HG03460 (cell line): Measurements from ENCODE around the gene LUC7L3.
"Not testable (repeated sequence)": the region's sequence is repeated elsewhere in the genome, so short reads cannot be mapped to it uniquely, and the experiment has no call there.

Source experiments
- ATAC-seq: cut with Tn5 transposase; IDR thresholded peaks from one replicate; pipeline ENCODE4 v1.9.1; 2021; ENCODE audit not compliant: unreplicated experiment

Gene LUC7L3

DNA sequence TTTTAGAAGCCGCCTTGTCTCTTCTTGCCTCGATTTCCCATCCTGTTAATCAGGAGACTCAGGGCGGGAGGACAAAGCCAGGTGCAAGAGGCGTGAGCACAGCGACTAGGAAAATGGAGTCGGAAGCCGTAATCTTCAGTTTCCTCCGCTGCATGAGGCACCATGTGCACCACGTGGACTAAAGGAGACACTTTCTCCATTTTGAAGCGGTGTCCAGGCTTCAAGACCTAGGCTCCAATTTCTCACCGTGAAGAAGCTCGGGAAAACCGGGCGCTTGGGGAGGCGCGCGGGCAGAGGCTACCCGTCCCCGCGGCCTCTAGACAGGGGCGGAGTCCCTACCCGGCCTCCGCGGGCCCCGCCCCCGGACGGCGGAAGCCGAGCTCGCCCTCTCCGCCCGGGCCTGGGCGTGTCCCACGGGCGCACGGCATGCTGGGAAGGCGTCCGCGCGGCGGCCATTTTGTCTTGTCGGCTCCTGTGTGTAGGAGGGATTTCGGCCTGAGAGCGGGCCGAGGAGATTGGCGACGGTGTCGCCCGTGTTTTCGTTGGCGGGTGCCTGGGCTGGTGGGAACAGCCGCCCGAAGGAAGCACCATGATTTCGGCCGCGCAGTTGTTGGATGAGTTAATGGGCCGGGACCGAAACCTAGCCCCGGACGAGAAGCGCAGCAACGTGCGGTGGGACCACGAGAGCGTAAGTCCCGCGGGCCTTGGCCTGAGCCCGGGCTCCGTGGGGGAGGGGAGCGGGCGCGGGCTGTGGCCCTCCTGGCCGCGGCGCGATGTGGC lies at the start of gene LUC7L3:
Gene LUC7L3 (plus strand): TSS at position 460 of the 780 bp plus-strand sequence. CDS start 130 bp downstream, at position 590.
- peak; percentile 91 for ATAC-seq

DNA sequence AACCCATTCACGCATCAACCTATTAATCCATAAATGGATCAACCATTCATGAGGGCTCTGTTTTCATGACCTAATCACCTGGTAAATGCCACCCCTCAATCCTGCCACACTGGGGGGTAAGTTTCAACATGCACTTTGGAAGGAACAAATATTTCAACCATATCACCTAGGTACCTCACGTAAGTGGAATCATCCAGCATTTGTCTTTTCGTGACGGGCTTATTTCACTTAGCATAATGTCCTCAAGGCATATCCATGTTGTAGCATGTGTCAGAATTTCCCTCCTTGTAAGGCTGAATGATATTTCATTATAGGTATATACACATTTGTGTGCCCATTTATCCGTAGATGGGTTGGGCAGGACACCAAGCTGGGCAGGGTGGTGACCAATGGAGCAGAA lies 47.3 kb upstream of the LUC7L3 start:
- ATAC-seq: no peak

GRCh38 chr17:50672831-50673551 lies 46.4 kb upstream of the LUC7L3 start:
- no peak for ATAC-seq

DNA sequence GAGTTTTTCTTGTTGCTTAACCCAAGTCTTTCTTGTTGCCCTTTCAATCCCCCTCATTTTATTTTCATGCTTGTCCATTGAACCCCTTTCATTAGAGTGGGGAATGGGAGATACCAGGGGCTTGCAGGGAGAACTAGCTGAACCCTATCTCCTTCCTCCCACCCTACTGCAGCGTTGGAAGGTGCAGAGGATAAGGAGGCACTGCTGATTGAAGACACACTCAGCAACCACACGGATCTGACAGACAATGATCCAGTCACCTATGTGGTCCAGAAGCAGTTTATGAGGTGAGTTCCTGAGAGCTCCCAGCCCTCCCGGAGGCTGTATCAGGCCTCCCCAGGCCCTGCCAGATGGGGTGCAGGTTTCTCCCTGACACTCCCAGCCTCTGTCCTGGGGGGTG lies 44.2 kb upstream of the LUC7L3 start:
- ATAC-seq: no peak

- ATAC-seq: no peak
Measured at GRCh38 chr17:50675627-50676026, 43.8 kb upstream of the LUC7L3 start.

DNA sequence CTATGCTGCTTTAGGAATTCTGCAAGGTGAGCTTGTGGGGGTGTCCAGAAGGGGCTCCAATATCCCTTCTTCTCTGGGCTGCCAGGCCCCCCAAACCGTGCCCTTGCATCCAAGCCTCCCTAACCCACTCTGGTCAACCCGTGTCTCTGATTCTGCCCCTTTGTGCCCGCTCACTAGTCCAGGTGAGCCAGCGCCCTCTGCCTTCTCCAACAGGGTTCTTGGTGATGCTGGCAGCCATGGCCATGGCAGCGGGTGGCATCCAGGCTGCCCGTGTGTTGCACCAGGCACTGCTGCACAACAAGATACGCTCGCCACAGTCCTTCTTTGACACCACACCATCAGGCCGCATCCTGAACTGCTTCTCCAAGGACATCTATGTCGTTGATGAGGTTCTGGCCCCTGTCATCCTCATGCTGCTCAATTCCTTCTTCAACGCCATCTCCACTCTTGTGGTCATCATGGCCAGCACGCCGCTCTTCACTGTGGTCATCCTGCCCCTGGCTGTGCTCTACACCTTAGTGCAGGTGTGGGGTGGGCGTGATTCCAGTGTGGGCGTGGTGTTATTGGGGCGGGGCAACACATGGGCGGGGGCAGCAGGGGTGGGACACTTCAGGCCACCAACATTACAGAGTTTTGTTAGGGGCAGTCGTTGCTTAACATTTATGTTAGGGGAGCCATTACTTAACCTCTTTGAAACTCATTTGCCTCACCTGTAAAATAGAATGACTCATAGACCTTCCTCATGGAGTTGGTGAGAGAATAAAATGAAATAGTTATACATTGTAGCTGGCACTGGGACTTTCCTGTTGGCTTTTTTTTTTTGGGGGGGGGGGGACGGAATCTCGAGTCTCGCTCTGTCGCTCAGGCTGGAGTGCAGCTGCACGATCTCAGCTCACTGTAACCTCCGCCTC lies 43.1 kb upstream of the LUC7L3 start:
- ATAC-seq: no peak

DNA sequence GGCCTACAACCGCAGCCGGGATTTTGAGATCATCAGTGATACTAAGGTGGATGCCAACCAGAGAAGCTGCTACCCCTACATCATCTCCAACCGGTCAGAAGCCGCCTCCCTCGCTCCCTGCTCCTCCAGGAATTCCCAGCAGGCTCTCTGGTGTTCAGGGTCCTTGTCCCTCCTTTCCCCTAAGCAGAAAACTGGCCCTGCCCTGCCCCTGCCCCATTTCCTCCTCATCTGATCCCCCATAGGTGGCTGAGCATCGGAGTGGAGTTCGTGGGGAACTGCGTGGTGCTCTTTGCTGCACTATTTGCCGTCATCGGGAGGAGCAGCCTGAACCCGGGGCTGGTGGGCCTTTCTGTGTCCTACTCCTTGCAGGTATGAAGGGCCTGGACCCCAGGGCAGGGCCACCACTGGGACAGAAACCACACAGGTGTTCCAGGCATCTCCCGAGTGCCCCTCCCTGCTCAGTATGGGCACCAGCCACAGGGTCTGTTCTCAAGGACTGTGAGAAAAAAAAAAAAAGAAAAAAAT lies 41.5 kb upstream of the LUC7L3 start:
- ATAC-seq: no peak

DNA sequence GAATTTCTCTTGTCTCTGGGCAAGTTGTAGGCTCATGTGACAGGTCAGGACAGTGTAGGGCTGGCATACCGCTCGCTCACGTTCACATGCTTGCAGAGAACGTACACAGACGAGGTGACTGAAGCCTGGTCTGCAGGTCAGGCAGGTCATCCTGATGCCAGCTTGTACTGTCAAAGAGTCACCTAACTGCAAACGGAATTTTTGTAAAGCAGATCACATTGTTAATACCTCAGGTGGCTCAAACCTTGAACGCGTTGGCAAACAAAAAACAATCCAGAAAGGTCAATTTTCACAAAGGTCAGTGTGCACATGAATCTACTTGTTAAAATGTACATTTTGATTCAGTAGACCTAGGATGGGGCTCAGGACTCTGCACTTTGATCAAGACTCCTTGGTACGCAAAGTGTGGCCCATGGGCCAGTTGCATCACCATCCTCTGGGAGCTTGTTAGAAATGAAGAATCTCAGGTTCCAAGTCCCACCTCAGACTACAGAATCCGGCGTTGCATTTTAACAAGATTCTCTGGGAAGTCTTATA lies 40.3 kb upstream of the LUC7L3 start:
- ATAC-seq: no peak

DNA sequence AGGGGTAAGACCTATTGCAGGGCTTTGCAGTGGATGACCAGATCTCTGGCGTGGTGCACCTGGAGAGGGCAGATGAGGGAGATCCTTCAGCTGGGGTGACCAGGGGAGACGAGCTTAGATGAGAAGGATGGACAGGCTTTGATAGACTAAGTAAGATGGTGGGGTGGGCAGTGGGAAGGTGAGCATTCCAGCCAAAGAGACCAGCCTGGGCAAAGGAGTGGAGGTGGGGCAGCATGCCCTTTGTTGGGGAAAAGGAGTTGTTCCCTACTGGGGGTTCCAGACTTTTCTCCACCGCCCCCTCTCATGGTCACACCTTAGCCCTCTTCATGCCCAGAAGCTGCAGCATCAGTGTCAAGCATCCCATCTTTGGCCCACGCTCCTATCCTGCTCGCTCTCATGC lies 39.3 kb upstream of the LUC7L3 start:
- ATAC-seq: no peak

GRCh38 chr17:50680543-50681262 lies 38.7 kb upstream of the LUC7L3 start:
- not testable (repeated sequence) for ATAC-seq

DNA sequence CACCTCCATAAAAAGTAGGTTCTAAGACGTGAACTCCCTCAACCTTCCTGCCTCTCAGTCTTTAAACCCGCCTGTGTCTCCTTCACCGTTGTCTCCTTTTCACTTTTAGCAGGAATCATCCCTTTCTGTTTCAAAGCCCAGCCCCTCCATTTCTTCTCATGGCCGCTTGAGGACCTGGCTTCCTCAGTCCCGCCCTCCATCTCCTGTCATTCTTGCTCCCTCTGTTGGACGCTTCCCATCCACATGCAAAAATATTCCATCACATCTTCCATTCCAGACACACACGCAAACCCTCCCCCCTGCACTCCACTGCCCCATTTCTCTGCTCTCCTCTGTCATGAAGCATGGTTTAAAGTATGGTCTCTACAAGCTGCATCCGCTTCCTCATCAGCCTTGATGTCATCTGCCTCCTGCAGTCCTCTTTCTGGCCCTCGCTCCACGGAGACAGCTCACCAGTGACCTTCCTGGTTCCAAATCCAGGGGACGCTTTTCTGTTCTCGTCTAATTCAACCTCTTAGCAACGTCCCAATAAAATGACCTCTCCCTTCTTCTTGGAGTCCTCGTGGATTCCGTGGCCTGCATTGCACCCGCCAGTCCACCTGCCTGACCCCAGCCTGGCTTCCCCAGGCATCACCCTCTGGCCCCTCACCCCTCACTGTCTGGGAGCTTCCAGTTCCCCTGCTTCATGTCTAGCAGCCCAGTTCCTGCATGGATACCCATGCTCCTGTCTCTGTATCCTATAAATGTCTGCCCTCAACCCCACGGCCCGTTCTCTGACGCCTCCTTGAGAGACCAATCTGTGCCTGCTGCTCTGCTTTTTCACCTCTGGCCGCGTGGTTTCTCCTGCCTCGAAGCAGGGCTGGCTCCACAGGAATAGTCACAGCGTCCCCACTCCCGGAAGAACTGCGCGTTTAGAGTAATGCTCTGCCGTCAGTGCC lies 37.9 kb upstream of the LUC7L3 start:
- ATAC-seq: no peak

DNA sequence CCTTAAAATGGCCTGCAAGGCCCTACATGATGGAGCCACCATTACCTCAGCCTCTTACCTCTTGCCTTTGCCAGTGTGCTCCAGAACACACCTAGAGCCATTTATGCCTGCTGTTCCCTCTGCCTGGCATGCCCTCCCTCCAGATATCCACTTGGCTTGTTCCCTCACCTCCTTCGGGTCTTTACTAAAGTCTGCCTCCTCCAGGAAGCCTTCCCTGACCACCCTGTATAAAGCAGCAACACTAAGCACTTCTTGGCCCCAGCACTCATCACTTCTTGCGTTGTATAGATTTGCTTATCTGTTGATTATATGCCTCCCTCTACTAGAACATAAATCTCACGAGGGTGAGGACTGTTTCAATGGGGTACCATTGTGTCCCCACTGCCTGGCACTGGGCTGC lies 37.0 kb upstream of the LUC7L3 start:
- ATAC-seq: no peak

DNA sequence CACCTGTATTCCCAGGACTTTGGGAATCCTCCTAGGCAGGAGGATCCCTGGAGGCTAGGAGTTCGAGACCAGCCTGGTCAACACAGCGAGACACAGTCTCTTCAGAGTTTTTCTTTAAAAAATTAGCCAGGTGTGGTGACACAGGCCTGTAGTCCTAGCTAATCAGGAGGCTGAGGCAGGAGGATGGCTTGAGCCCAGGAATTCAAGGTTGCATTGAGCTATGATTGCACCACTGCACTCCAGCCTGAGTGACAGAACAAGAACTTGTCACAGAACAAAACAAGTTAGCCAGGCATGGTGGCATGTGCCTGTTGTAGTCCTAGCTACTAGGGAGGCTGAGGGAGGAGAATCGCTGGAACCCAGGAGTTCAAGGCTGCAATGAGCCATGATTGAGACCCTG lies 36.5 kb upstream of the LUC7L3 start:
- no peak for ATAC-seq

DNA sequence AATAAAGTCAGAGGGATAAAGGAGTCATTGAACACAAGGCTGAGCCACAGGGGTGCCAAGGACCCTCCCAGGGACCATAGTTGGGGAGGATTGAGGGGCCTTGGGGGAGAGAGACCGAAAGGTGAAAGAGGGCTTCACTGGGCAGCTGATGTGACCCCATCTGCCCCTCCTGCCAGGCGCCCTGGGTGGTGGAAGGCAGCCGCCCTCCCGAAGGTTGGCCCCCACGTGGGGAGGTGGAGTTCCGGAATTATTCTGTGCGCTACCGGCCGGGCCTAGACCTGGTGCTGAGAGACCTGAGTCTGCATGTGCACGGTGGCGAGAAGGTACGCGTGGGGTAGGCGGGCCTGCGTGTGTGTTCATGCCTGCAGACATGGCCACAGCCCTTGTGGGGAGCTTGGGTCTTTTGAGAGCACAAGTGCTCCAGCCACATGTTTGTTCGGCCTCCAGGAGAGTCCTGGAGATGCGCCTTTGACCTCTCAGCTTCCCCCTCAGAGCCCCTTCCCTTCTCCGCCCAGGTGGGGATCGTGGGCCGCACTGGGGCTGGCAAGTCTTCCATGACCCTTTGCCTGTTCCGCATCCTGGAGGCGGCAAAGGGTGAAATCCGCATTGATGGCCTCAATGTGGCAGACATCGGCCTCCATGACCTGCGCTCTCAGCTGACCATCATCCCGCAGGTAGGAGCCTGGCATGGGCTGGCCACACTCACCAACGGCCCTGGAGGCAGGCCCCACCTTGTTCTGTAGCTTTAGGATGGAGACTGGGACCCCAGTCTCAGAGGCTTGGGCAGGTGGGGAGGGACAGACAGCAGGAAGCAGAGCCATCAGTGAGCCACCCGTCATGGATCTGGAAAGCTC lies 35.7 kb upstream of the LUC7L3 start:
- no peak for ATAC-seq

- no peak for ATAC-seq
Measured at GRCh38 chr17:50684288-50684611, 35.2 kb upstream of the LUC7L3 start.

- no peak for ATAC-seq
Measured at GRCh38 chr17:50684612-50685333, 34.6 kb upstream of the LUC7L3 start.

- ATAC-seq: no peak
Measured at GRCh38 chr17:50685334-50685665, 34.1 kb upstream of the LUC7L3 start.
